HG02588 (cell line): ENCODE results near the gene LMF1.

Experiments used
- ATAC-seq: cut with Tn5 transposase; IDR thresholded peaks from one replicate; pipeline ENCODE4 v1.9.1; 2021; ENCODE audit warnings: mild to moderate bottlenecking, moderate library complexity; ENCODE audit not compliant: unreplicated experiment

The LMF1 gene

DNA sequence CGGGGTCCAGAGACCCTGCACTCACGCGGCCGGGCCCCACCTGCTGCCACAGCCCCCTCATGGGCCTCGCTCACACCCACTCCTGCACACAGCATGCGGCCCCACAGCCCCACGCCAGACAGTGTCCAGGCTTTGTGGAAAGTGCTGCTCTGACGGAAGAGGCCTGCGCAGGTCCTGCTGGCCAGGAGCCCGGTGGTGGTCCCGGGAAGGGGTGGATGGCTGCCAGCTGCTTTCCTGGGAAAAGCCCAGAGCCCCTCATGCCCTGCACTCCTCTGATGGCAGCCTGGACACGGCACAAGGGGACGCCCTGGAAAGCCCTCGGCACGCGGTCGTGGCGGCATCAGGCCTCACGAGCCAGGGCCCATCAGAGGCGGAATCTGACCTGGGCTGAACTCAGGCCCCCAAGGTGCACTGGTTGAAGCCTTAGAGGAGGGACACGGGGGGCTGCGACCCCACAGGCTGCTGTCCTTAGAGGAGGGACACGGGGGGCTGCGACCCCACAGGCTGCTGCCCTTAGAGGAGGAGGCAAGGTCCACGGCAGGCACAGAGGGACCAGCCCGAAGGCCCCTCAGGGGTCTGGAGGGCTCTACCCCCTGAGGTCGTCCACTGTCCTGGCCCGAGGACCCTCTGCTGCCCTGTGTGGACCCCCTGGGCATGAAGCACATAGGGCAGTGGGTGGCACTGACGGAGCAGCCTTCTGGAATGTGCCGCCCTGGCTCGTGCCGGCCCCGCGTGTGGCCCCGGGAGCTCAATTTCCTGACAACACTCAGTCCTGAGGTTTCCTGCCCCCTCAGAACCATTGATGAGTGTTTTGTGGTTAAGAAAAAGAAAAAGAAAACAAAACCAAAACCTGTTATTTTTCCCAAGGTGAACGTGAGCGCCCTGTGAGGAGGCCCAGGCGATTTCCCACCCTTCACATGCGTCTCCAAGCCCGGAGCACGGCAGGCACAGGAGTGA is 32.9 kb upstream of the LMF1 start:
- ATAC-seq = no peak

DNA sequence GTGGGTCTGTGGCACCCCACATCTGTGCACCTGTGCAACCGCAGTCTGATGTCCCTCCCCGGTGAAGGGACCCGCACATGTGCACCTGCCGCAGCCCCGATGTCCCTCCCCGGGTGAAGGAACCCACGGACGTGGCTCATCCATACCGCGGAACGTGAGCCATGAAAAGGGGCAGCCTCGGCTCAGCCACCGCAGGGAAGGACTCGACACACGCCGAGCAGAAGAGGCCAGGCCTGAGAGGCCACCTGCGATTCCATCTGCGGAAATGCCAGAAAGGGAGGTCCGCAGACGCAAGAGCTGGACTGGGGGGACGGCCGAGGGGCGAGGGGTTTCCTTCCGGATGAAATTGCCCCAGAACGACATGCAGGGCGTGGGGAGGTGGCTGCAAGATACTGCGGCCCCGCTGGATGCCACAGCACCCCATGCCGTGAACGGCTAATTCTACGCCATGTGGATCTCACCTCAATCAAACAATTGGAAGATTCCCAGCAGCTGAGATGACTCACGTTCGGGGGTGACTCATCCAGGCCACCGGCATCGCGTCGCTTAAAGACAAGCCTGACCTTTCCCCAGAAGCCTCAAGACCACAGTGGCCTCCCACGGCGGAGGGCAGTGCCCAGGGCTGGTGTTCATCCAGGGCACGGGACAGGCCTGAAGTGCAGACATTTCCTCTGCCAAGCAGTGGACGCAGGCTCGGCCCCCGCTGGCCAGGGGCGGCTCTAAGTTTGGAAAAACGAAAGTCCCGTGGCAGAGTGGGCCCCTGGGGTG is 31.8 kb upstream of the LMF1 start:
- no peak for ATAC-seq

DNA sequence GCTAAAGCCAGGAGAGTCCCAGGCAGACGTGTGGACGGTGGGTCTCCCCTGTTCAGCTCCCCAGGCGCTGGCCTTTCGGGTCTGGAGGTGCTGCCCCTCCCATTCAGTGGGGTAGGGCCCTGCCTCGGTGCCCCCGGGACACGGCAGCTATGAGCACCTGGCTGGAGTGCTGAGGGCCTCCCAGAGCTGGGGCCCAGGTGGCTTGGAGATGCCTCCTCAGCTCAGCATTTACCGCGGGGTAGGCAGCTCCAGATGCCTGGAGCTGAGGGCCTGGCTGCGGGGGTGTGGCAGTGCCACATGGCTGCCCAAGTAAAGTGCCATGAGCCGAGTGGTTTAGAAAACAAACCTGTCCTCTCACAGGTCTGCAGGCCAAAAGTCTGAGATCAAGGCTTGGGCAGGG is 30.3 kb upstream of the LMF1 start:
- ATAC-seq = no peak

DNA sequence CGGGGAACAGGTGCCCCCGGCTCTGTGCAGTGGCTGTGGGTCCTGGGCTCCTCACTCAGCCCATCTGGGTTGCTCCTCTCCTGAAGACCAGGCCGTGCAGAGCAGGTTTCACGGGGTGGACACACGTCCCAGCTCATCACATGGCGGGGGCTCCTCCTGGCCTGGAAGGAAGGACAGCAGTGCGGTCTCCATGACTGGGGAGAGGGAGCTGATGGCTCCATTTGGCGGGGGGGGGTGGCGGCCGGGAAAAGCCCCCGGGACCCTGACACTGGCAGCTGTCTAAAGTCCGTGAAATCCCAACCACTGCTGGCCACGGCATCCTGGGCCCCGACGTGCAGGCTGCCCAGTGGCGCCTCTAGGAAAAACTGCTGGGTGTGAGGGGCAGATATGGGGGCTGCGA is 29.8 kb upstream of the LMF1 start:
- no peak for ATAC-seq

DNA sequence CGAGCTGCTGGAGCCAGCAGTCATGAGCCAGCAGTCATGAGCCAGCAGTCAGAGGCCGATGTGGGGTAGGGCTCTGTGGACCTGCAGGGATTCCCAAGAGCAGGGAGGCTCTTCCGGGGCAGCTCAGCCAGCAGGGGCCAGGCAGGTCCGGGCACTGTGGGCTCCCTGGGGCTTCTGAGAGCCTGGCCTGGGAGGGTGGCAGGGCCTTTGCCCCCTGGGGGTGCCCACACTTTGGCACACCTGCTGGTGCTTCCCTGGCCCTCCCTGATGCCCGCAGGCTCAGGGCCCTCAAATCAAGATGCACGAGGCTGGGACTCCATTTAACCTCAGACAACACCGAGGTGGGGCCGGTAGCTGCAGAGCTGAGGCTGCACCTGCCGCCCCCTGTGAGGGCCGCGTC is 28.9 kb upstream of the LMF1 start:
- ATAC-seq = no peak

DNA sequence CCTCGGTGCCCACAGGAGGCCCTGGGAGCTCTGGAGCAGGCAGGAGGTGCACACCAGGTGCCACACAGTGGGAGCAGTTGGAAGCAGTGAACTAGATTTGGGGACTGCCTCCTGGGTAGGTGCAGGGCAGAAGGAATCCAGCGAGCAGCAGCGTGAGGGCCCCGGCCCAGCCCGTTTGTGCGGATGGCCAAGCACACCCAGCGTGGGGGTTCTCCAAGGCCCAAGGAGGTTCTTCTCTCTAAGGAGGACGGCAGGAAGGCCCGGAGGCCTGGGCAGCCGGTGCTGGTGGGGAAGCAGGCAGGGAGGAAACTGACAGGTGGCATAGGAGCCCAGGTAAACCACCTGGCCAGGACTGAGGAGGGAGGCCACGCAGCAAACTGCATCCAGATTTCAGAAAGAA is 27.8 kb upstream of the LMF1 start:
- no peak for ATAC-seq

DNA sequence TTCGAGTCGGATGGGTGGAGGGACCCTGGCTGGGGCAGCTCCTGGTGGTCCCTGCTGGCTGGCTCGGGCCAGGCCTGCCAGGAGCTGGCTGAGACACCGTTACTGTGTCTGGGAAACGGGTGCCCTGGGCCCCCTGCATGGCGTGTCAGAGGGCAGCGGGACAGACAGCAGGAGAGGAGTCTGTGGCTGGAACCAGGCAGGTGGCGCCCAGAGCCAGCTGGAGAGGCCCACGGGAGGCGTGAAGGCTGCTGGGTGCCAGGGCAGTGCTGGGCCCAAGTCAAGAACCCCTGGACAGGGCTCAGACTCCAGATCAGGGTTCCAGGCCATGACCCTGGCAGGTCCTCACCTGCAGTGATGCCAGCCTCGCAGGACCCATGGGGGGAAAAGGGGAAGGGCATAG is 27.4 kb upstream of the LMF1 start:
- ATAC-seq = no peak

DNA sequence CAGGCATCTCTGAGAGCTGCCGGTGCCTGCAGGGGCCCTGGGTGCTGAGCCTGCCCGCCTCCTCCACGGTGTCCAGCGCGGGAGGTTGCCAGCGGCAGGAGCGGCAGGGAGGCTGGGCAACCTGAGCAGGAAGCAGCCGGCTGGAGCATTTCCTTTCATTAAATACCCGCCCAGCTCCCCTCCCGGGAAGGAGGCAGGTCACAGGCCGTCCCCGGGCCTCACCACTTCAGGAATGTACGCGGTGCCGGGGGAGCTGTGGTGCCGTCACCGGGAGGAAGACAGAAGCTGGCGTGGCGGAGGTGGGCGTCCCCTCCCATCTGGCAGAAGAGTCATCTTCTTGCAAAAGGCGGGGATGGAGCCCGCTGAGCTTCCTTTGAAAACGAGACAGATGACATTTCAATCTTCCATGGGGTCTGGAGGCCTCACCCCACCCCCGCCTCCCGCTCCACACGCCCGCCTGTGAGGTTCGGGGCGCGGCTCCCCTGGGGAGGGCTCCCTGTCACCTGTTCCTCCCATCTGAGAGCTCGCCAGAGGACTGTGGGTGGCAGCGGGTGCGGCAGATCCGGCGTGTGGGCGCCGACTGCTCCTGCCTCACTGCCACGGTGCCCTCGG is 26.8 kb upstream of the LMF1 start:
- no peak for ATAC-seq

DNA sequence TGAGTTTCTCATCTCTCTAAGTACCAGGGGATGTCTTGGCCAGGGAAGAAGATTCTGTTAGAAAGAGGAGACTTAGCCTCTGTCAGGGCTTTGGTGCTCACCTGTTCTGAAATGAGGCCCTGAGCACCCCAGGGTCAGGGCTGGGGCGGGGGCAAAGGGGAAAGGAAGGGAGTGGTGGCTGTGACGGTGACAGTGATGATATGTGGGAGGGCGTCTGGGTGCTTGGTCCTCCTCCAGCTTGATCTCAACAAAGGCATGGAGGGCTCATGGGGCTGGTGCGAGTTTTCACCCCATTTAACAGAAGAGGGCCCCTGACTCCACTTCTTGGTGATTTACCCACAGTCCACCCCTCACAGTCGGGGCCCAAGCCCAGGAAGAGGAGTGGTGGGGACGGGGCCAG is 25.9 kb upstream of the LMF1 start:
- no peak for ATAC-seq

DNA sequence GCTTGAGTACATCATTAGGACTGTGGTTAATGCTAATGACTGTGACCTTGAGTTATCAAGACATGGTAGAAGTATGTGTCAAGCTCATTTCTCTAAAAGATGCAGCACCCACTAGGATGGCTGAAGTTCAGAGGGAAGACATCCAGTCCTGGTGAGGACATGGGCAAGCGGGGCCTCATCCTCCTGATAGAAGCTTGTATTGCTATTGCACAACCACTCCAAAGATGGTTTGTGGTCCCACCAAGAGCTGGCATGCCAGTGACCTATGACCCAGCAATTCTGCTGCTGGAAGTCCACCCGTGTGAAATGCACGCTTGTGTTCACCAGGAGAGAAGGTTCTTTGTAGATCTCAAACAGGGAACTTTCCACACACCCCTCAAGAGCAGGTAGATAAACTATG is 25.0 kb upstream of the LMF1 start:
- ATAC-seq = no peak

DNA sequence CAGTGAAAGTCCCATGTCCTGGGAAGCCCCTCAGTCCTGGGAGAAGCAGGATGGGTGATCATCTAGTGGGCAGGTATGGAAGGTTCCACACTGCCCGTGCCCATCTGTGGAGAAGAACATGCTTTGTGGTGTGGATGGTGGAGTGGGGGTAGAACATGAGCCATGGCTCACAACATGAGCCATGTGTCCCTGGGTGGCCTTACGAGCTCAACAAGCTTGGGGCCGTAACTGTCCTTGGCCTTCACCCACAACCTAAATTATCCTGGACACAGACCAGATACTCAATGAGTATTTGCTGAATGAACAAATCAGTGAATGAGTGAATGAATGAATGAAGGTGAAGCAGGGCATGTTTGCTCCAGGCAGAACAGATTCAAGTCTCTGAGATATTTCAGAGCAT is 24.3 kb upstream of the LMF1 start:
- no peak for ATAC-seq

DNA sequence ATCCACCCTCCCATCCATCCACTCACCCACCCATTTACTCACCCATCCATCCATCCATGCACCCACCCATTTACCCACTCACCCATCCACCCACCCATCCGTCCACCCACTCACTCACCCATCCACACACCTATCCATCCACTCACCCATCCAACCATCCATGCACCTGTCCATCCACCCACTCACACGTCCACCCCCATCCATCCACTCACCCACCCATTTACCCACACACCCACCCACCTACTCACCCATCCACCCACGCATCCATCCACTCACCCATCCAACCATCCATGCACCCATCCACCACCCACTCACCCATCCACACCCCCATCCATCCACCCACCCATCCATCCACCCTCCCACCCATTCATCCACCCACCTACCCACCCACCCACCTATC is 22.9 kb upstream of the LMF1 start:
- ATAC-seq = no peak

DNA sequence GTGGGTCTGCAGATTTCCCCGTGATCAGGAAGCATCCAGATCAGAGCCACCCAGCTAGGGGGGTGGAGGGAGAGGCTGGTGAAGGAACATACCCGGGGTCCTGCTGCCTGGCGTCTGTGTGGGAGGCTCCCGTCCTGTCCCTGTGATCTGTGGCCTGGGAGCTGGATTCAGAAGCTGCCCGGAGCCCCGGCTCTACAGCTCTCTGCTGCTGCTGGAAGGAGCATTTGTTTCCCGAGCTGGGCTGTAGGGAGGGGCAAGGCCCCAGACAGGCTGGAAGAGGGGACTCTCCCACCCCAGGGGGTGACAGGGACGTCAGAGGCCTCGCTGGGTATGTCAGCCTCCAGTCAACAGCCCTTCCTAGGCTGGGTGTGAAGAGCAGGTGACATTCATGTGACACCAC is 21.0 kb upstream of the LMF1 start:
- ATAC-seq = no peak

DNA sequence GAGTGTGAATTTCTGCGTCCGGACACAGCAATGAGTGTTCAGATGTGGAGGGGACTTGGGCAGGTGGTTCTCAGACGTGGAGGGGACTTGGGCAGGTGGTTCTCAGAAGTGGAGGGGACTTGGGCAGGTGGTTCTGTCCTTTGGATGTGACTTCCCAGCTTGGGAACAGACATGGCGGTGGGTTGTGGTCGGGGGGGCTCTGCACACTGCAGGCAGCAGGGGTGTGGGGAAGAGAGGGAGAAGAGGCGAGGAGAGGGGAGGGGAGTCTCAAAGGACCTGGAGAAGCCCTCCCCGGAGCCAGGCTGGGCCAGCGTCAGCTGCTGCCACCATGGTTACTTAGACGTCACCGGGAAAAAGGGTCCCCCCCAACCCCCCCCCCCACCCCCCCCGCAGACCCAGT is 20.6 kb upstream of the LMF1 start:
- no peak for ATAC-seq

DNA sequence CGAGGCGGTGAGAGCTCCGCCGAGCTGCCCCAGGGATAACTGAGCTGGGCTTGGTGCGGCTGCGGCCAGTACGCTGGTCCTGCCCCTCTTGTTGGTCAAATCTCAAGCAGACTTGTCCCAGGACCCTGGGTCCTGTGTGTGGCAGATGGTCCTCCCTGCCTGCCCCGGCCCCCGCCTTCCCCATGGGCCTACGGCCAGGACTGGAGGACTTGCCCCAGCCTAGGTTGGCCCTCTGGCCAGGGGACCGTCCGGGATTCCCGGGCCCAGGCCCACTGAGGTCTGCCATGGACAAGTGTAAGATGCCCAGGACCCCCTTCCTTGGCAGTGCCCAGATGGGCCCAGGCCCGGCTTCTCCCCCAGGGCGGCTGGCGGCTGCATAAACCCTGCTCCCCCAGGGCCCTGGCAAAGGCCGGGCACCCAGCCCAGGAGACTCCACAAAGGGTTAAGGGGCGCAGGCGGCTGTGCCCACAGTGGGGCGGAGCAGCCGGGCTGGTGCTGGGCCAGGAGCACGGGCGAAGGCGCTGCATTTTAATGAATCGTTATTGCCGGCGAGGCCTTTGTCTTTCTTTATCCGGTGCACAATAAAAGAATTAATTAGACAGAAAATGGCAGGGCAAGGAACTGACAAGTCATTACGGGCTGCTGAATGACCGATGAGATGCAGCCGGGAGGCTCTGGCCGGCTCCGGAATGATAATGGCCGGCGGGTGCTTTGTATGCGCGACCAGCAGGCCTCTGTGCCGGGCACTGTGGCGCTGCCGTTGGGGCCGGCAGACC is 19.9 kb upstream of the LMF1 start:
- no peak for ATAC-seq

DNA sequence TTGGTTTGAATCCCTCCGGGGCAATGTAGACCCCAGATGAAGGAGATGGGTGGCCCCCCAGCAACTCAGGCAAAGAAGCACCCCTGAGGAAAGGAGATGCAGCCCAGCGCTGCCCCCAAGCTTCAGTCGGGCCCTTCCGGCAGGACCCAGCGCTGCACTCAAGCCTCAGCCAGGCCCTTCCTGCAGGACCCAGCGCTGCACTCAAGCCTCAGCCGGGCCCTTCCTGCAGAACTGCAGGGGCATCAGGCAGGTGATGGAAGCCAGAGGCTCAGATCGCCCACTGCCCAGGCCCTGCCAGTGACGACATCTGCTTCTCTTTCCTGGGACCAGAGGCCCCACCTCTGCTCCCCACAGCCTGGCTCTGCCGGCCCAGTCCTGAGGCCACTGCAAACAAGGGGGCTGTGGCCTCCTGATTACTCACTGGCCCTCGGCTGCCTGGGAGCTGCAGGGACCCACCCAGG is 18.6 kb upstream of the LMF1 start:
- ATAC-seq = no peak

DNA sequence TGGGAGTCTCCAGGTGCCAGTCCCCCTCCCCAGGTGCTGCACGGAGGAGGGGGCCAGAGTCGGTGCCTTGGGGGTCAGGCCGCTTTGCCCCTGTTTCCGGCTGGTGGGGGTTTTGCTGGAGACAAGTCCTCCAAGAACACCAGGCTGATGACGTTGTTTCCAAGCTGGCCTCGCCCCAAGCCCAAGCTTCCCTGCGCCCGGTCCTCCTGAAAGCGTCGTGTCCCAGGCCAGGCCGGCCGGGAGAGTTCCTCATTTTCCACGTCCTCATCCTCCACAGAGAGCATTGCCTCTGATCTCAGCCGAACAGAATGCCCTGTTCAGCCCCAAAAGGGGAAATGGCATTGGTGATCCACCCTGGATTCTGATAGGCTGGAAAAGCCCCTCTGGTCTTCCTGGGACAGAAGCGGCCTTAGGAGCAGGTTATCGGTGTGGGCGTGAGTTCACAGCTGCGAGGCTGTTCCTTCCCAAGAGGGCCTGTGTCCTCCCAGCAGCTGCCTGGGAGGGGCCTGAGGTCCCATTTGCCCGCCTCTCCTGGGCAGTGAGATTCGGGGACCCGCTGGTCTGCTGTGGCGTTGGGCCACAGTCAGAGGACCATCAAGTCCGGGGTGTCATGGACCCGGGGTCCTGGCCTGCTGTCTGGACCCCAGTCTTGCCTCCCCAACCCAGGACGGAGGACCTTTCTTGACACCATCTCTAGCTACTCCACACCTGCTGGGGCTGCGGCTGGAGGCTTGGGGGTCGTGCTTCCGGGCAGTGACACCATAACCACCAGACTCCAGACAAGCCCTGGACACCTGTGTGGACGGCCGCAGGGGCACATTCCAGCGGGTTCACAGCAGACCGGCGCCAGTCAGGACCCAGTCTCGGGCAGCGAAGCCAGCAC is 17.9 kb upstream of the LMF1 start:
- ATAC-seq = no peak

DNA sequence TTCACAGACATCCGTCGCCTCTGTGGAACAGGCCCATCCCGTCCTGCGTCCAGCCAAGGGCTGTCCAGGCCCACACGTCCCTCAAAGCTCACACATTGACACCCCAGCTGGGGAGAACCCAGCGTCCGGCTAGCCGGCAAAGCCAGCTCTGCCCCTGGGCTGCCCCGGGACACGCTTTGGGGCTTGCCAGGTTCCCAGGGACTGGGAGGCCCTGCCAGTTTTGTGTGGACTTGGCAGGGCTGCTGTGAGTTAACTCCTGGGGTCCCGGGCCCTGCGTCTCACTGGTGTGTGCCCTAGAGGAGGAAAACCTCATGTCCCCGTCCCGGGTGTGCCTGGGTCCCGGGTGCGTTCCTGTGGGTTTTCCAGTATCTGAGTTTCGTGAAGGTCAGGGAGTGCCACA is 17.1 kb upstream of the LMF1 start:
- ATAC-seq = no peak

DNA sequence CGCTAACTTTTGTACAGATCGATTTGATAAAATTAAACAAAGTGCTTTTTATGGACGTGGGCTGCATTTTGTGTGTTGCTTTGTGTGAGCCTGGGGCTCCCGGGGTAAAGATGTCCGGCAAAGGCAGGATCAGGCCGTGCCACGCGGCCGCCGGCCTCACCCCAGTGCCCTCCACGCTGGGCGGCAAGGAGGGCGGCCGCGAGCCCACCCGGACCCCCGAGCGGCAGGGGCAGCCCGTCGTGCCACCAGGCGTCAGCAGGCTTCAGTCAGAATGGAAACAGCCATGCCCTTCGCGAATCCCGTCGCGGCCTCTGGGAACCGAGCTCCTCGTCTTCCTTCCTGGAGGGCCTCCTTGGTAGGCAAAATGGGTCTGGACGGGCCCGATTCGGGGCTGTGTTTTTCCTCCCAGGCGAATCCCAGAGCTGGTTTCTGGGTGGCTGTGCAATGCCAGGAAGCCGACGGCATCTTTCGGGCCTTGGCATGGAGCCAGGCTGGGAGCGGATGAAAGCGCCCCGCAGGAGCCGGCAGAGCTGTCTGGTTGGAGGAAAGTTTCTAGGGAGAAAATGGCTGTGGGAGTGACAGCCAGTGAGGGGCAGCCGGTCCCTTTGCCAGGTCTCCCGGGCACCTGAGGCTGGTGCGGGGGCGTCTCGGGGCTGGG is 16.3 kb upstream of the LMF1 start:
- ATAC-seq = no peak
